ENCODE data around the gene SERPINA5. TPM values are rescaled to one million over a fixed set of nuclear protein-coding genes. Genes with fewer than 3 reads are reported as not detected.

SERPINA5 gene
- total and polyA plus RNA-seq, 2 of the 13 experiments (the other 11 are each of a cell fraction or from before 2014, with no cell fraction given): 449 to 498 TPM

DNA sequence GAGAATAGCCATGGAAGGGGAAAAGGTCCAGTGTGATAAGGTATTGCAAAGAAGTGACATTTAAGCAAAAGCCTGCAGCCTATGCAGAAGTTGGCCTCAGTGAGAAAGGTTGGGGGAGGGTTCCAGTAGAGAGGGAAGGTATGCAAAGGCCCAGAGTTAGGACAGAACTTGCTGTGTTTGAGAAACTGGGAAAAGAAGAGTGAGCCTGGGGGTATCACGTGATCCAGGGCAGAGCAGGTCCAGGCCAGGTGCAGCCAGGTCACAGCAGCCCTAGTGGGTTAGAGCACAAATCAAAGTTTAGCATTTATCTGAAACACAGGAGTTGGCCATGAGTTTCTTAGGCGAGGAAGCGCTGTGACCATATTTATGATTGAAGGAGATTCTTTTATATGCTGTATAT lies 1.6 kb downstream of the SERPINA5 start (continued):
- TF ChIP-seq, protein P1, sequence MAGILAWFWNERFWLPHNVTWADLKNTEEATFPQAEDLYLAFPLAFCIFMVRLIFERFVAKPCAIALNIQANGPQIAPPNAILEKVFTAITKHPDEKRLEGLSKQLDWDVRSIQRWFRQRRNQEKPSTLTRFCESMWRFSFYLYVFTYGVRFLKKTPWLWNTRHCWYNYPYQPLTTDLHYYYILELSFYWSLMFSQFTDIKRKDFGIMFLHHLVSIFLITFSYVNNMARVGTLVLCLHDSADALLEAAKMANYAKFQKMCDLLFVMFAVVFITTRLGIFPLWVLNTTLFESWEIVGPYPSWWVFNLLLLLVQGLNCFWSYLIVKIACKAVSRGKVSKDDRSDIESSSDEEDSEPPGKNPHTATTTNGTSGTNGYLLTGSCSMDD (CRISPR knock-in tag; IDR thresholded peaks at IDR 0.05): no peak
- TF ChIP-seq, protein P2, sequence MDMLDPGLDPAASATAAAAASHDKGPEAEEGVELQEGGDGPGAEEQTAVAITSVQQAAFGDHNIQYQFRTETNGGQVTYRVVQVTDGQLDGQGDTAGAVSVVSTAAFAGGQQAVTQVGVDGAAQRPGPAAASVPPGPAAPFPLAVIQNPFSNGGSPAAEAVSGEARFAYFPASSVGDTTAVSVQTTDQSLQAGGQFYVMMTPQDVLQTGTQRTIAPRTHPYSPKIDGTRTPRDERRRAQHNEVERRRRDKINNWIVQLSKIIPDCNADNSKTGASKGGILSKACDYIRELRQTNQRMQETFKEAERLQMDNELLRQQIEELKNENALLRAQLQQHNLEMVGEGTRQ (IDR thresholded peaks at IDR 0.05; ENCODE audit: low read depth, low read length): peak; percentile 87
- TF ChIP-seq, protein P2 (CRISPR knock-in tag; IDR thresholded peaks at IDR 0.05; ENCODE audit: borderline replicate concordance): peak; percentile 86; the same call in 1 of the 2 replicates
- TF ChIP-seq, protein P3, sequence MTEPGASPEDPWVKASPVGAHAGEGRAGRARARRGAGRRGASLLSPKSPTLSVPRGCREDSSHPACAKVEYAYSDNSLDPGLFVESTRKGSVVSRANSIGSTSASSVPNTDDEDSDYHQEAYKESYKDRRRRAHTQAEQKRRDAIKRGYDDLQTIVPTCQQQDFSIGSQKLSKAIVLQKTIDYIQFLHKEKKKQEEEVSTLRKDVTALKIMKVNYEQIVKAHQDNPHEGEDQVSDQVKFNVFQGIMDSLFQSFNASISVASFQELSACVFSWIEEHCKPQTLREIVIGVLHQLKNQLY (CRISPR knock-in tag; IDR thresholded peaks at IDR 0.05): peak; percentile 71; the same call in 1 of the 2 replicates
- TF ChIP-seq ZNF329 (CRISPR knock-in tag; IDR thresholded peaks at IDR 0.05; ENCODE audit: low read depth): 0 out of 2 replicates have a peak, but pooled peaks have one; percentile 43
- no peak for TF ChIP-seq ARID2 (CRISPR knock-in tag; IDR thresholded peaks at IDR 0.05; ENCODE audit: borderline replicate concordance)
- peak; percentile 41 for TF ChIP-seq TEAD3 (CRISPR knock-in tag; optimal IDR thresholded peaks at IDR 0.05; ENCODE audit: borderline replicate concordance)
- TF ChIP-seq KDM6A (CRISPR knock-in tag; IDR thresholded peaks at IDR 0.05; ENCODE audit: low read depth): 0 out of 2 replicates have a peak, but pooled peaks have one; percentile 25
- no peak for TF ChIP-seq SIN3A (IDR thresholded peaks at IDR 0.05; ENCODE audit: borderline replicate concordance, low read depth, low read length)
- TF ChIP-seq ZNF724P (CRISPR knock-in tag; IDR thresholded peaks at IDR 0.05; ENCODE audit: borderline replicate concordance): peak; percentile 68; the same call in 1 of the 2 replicates
- TF ChIP-seq, protein P4, sequence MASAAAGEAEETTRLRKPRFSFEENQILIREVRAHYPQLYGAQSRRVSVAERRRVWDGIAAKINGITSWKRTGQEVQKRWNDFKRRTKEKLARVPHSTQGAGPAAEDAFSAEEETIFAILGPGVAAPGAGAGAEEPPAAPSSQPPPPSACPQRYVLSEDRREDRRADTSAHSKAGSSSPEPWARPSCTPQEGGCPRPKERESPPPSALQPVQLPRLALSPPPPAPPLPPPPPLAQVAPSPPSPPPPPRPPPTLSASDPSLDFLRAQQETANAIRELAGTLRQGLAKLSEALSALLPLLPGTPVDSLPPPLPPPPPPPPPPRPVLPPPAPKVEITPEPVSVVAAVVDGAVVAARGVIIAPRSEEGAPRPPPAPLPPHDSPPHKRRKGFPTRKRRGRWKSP (CRISPR knock-in tag; IDR thresholded peaks at IDR 0.05): 0 out of 2 replicates have a peak, but pooled peaks have one; percentile 19
- peak; percentile 30 for TF ChIP-seq MED8 (CRISPR knock-in tag; IDR thresholded peaks at IDR 0.05; ENCODE audit: insufficient replicate concordance)
- TF ChIP-seq ZFX (CRISPR knock-in tag; IDR thresholded peaks at IDR 0.05; ENCODE audit: low read depth): peak; percentile 26; the same call in 1 of the 2 replicates
- TF ChIP-seq, protein P5, sequence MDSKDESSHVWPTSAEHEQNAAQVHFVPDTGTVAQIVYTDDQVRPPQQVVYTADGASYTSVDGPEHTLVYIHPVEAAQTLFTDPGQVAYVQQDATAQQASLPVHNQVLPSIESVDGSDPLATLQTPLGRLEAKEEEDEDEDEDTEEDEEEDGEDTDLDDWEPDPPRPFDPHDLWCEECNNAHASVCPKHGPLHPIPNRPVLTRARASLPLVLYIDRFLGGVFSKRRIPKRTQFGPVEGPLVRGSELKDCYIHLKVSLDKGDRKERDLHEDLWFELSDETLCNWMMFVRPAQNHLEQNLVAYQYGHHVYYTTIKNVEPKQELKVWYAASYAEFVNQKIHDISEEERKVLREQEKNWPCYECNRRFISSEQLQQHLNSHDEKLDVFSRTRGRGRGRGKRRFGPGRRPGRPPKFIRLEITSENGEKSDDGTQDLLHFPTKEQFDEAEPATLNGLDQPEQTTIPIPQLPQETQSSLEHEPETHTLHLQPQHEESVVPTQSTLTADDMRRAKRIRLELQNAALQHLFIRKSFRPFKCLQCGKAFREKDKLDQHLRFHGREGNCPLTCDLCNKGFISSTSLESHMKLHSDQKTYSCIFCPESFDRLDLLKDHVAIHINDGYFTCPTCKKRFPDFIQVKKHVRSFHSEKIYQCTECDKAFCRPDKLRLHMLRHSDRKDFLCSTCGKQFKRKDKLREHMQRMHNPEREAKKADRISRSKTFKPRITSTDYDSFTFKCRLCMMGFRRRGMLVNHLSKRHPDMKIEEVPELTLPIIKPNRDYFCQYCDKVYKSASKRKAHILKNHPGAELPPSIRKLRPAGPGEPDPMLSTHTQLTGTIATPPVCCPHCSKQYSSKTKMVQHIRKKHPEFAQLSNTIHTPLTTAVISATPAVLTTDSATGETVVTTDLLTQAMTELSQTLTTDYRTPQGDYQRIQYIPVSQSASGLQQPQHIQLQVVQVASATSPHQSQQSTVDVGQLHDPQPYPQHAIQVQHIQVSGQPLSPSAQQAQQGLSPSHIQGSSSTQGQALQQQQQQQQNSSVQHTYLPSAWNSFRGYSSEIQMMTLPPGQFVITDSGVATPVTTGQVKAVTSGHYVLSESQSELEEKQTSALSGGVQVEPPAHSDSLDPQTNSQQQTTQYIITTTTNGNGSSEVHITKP (CRISPR knock-in tag; IDR thresholded peaks at IDR 0.05; ENCODE audit: low read depth): no peak
- 0 out of 2 replicates have a peak, but pooled peaks have one; percentile 35 for TF ChIP-seq FOXK1 (CRISPR knock-in tag; IDR thresholded peaks at IDR 0.05; ENCODE audit: borderline replicate concordance, low read depth)
- TF ChIP-seq ZFP62 (CRISPR knock-in tag; IDR thresholded peaks at IDR 0.05): no peak
- TF ChIP-seq ZNF75D (CRISPR knock-in tag; IDR thresholded peaks at IDR 0.05; ENCODE audit: borderline replicate concordance): no peak
- TF ChIP-seq SP5 (CRISPR knock-in tag; IDR thresholded peaks at IDR 0.05; ENCODE audit: borderline replicate concordance, low read depth): 0 out of 2 replicates have a peak, but pooled peaks have one; percentile 17
- TF ChIP-seq LCORL (IDR thresholded peaks at IDR 0.05): 0 out of 2 replicates have a peak, but pooled peaks have one; percentile 22
- TF ChIP-seq LCORL (CRISPR knock-in tag; IDR thresholded peaks at IDR 0.05): no peak
